Liver (tissue), 4 donors: ENCODE measurements around the gene OR52A5. TPM values are rescaled to one million over a fixed set of nuclear protein-coding genes. Genes with fewer than 3 reads are reported as not detected.

Source experiments
- polyA plus RNA-seq, 2 donors: library from polyadenylated mRNA; stranded (reverse) in 1 of 2; unstranded in 1 of 2; fragments of 200-250 nt in 1 of 2; fragments of >200 nt in 1 of 2; fragmentation: Nextera tagmentation in 1 of 2; extraction: Ambion mirVana in 1 of 2; gene quantifications; one replicate each; pipeline versions ENCODE4 v1.2.1 to v1.2.3, GENCODE V29; 2013 to 2015
- total RNA-seq, 2 donors: library from RNA; depleted of rRNA; stranded (reverse); fragments of >200 nt; gene quantifications; one replicate each; pipeline ENCODE4 v1.2.3, GENCODE V29; 2014
- donor health status: healthy.
- donor health status: healthy.
- donor health status: healthy.

The OR52A5 gene
- total and polyA plus RNA-seq, 4 donors = not detected

Other genes starting within 250 kb of the OR52A5 start
- not detected for gene OR51A7, start 234.6 kb downstream of the OR52A5 start, total RNA-seq
- gene OR51A7, start 234.6 kb downstream of the OR52A5 start, polyA plus RNA-seq = not detected
- gene OR51G2, start 219.0 kb downstream of the OR52A5 start, total RNA-seq = not detected
- gene OR51G2, start 219.0 kb downstream of the OR52A5 start, polyA plus RNA-seq = not detected
- not detected for gene OR51G1, start 214.0 kb downstream of the OR52A5 start, total RNA-seq
- not detected for gene OR51G1, start 214.0 kb downstream of the OR52A5 start, polyA plus RNA-seq
- gene OR51A4, start 190.8 kb downstream of the OR52A5 start, total RNA-seq = not detected
- gene OR51A4, start 190.8 kb downstream of the OR52A5 start, polyA plus RNA-seq = not detected
- not detected for gene OR51A2, start 182.6 kb downstream of the OR52A5 start, total RNA-seq
- gene OR51A2, start 182.6 kb downstream of the OR52A5 start, polyA plus RNA-seq = not detected
- gene OR51L1, start 143.5 kb downstream of the OR52A5 start, total RNA-seq = not detected
- not detected for gene OR51L1, start 143.5 kb downstream of the OR52A5 start, polyA plus RNA-seq
- not detected for gene OR52J3, start 91.8 kb downstream of the OR52A5 start, total RNA-seq
- not detected for gene OR52J3, start 91.8 kb downstream of the OR52A5 start, polyA plus RNA-seq
- not detected for gene OR52E2, start 78.7 kb downstream of the OR52A5 start, total RNA-seq
- gene OR52E2, start 78.7 kb downstream of the OR52A5 start, polyA plus RNA-seq = not detected
- gene OR52E1, start 68.8 kb downstream of the OR52A5 start, total RNA-seq = not detected
- not detected for gene OR52E1, start 68.8 kb downstream of the OR52A5 start, polyA plus RNA-seq
- not detected for gene OR52A1, start 16.4 kb upstream of the OR52A5 start, total RNA-seq
- not detected for gene OR52A1, start 16.4 kb upstream of the OR52A5 start, polyA plus RNA-seq
- not detected for gene OR51V1, start 62.3 kb upstream of the OR52A5 start, total RNA-seq
- not detected for gene OR51V1, start 62.3 kb upstream of the OR52A5 start, polyA plus RNA-seq
- 1,000 to 10,000 TPM in 1 of 2 donors, 1 to 10 TPM in 1; 5.7 to 3,950 TPM for gene HBB, start 88.7 kb upstream of the OR52A5 start, total RNA-seq
- 10 to 100 TPM; 13.6 to 86.8 TPM for gene HBB, start 88.7 kb upstream of the OR52A5 start, polyA plus RNA-seq
- gene HBD, start 96.1 kb upstream of the OR52A5 start, total RNA-seq = 1 to 10 TPM in 1 of 2 donors, not detected in 1; 6.0 TPM
- gene HBD, start 96.1 kb upstream of the OR52A5 start, polyA plus RNA-seq = under 1 TPM in 1 of 2 donors, not detected in 1; 0.72 TPM
- 10 to 100 TPM in 1 of 2 donors, not detected in 1; 75.1 TPM for gene HBG1, start 111.5 kb upstream of the OR52A5 start, total RNA-seq
- gene HBG1, start 111.5 kb upstream of the OR52A5 start, polyA plus RNA-seq = not detected
- gene HBG2, start 116.4 kb upstream of the OR52A5 start, total RNA-seq = over 10,000 TPM in 1 of 2 donors, not detected in 1; 55,632 TPM
- gene HBG2, start 116.4 kb upstream of the OR52A5 start, polyA plus RNA-seq = under 1 TPM in 1 of 2 donors, not detected in 1; 0.71 TPM
- gene HBE1, start 131.6 kb upstream of the OR52A5 start, total RNA-seq = 10 to 100 TPM in 1 of 2 donors, not detected in 1; 82.7 TPM
- not detected for gene HBE1, start 131.6 kb upstream of the OR52A5 start, polyA plus RNA-seq
- gene OR51B4, start 163.6 kb upstream of the OR52A5 start, total RNA-seq = not detected
- gene OR51B4, start 163.6 kb upstream of the OR52A5 start, polyA plus RNA-seq = not detected
- gene OR51B2, start 185.9 kb upstream of the OR52A5 start, total RNA-seq = under 1 TPM; 0.17 to 0.37 TPM
- not detected for gene OR51B2, start 185.9 kb upstream of the OR52A5 start, polyA plus RNA-seq
- gene OR51B5, start 205.2 kb upstream of the OR52A5 start, total RNA-seq = under 1 TPM; 0.17 to 0.23 TPM
- gene OR51B5, start 205.2 kb upstream of the OR52A5 start, polyA plus RNA-seq = not detected
- not detected for gene OR51B6, start 213.2 kb upstream of the OR52A5 start, total RNA-seq
- not detected for gene OR51B6, start 213.2 kb upstream of the OR52A5 start, polyA plus RNA-seq
- gene OR51M1, start 245.5 kb upstream of the OR52A5 start, total RNA-seq = not detected
- gene OR51M1, start 245.5 kb upstream of the OR52A5 start, polyA plus RNA-seq = not detected